Transverse colon (tissue), 4 donors: Measurements from ENCODE around the gene MOB3B.
A peak's percentile ranks its signal among the peaks of the same experiment; 100 is the strongest.

ENCODE experiments used
- CTCF ChIP-seq, 5 experiments: fragments of 200-600 bp in 3 of 5; fragments of 450-650 bp in 2 of 5; sonication (generic) in 3 of 5; IDR thresholded peaks; 1 replicate in 2 of 5; 2 replicates in 3 of 5; pipeline ENCODE4 v1.5.1; 2016 to 2017; ENCODE audit warnings: antibody characterized with exemption in 5 of 5, inconsistent platforms in 3 of 5, mild to moderate bottlenecking in 2 of 5, moderate library complexity in 1 of 5
- POLR2A ChIP-seq: fragments of 450-650 bp; IDR thresholded peaks from one replicate; pipeline ENCODE4 v1.6.1; 2016; ENCODE audit warnings: antibody characterized with exemption, mild to moderate bottlenecking, moderate library complexity
- POLR2AphosphoS5 ChIP-seq, 3 donors: sonication (generic); formaldehyde crosslinking; IDR thresholded peaks; one replicate each; pipeline ENCODE4 v1.6.1; 2016; ENCODE audit warnings: antibody characterized with exemption in 3 of 3

- no peak for TF ChIP-seq POLR2A
- TF ChIP-seq CTCF (IDR thresholded peaks at IDR 0.05): no peak
- peak in 1 of 3 donors; percentile 42 for TF ChIP-seq POLR2AphosphoS5 (IDR thresholded peaks at IDR 0.05)
Measured at GRCh38 chr9:27382308-27382707, 147.3 kb downstream of the MOB3B start.
